ENCODE measurements around the gene LDB2. TPM values are rescaled to one million over a fixed set of nuclear protein-coding genes. Genes with fewer than 3 reads are reported as not detected.

LDB2 gene
- total and polyA plus RNA-seq, 2 donors (not counting 1 experiment from before 2014, with no cell fraction given): 41.6 to 78.3 TPM

- no peaks in the 10 kb centered on the region for H3K36me3 ChIP-seq (ENCODE audit: control insufficient read depth, insufficient read depth, low read length)
- H3K9ac ChIP-seq (ENCODE audit: insufficient read depth, low read length): no peak overlapping the region
- no peaks in the 10 kb centered on the region for H3K27me3 ChIP-seq (ENCODE audit: control insufficient read depth, insufficient read depth, low read length)
- H3K79me2 ChIP-seq (ENCODE audit: control insufficient read depth, insufficient read depth, low read length): no peaks in the 10 kb centered on the region
- H3K4me1 ChIP-seq (ENCODE audit: control insufficient read depth, extremely low read depth, insufficient read depth, low read length): no peaks in the 10 kb centered on the region
- H4K20me1 ChIP-seq (ENCODE audit: control insufficient read depth, extremely low read depth, insufficient read depth, low read length): no peaks in the 10 kb centered on the region
- no peak overlapping the region for H3K27ac ChIP-seq (ENCODE audit: insufficient read depth, low read length)
- peak overlapping the region; percentile 37 for H2AFZ ChIP-seq (ENCODE audit: low read length)
- H3K4me3 ChIP-seq (replicated peaks in 1 of 4; ENCODE audit: control extremely low read depth in 1 of 4, insufficient read depth in 1 of 4, low read depth in 3 of 4, low read length in 4 of 4): peak overlapping the region in 1 of 4 experiments; percentile 20
- no peaks in the 10 kb centered on the region for H3K9me3 ChIP-seq (ENCODE audit: control insufficient read depth, insufficient read depth, low read depth, low read length)
- TF ChIP-seq CTCF (conservative IDR thresholded peaks at IDR 0.05 in 1 of 2, IDR thresholded peaks at IDR 0.05 in 1 of 2; ENCODE audit: low read depth in 1 of 2, low read length in 2 of 2): no peak
- TF ChIP-seq EZH2 (IDR thresholded peaks at IDR 0.05; ENCODE audit: low read length, missing control alignments): no peak
- H3K4me2 ChIP-seq (ENCODE audit: extremely low read depth, insufficient read depth, low read length): peak overlapping the region; percentile 56
- DNase-seq (ENCODE audit: low read depth in 2 of 2): peak in 1 of 2 donors; percentile 10
Observed at GRCh38 chr4:16617011-16617410, 281.4 kb downstream of the LDB2 start.

GRCh38 chr4:16609170-16609758 lies 289.2 kb downstream of the LDB2 start:
- Histone ChIP-seq H4K20me1 (ENCODE audit: control insufficient read depth, extremely low read depth, insufficient read depth, low read length) (no peaks in the 10 kb centered on the region), H3K27me3 (ENCODE audit: control insufficient read depth, insufficient read depth, low read length) (no peaks in the 10 kb centered on the region), H3K9ac (ENCODE audit: insufficient read depth, low read length) (no peak overlapping the region), H3K4me2 (ENCODE audit: extremely low read depth, insufficient read depth, low read length) (no peak overlapping the region), H3K27ac (ENCODE audit: insufficient read depth, low read length) (no peak overlapping the region), H3K4me3 (replicated peaks in 1 of 4; ENCODE audit: control extremely low read depth in 1 of 4, insufficient read depth in 1 of 4, low read depth in 3 of 4, low read length in 4 of 4) (no peak overlapping the region), H3K9me3 (ENCODE audit: control insufficient read depth, insufficient read depth, low read depth, low read length) (no peaks in the 10 kb centered on the region), H2AFZ (ENCODE audit: low read length) (no peak overlapping the region), H3K79me2 (ENCODE audit: control insufficient read depth, insufficient read depth, low read length) (no peaks in the 10 kb centered on the region), H3K4me1 (ENCODE audit: control insufficient read depth, extremely low read depth, insufficient read depth, low read length) (no peaks in the 10 kb centered on the region), H3K36me3 (ENCODE audit: control insufficient read depth, insufficient read depth, low read length) (no peaks in the 10 kb centered on the region)
- DNase-seq (ENCODE audit: low read depth in 2 of 2): no peak
- TF ChIP-seq EZH2 (IDR thresholded peaks at IDR 0.05; ENCODE audit: low read length, missing control alignments) (no peak), CTCF (conservative IDR thresholded peaks at IDR 0.05 in 1 of 2, IDR thresholded peaks at IDR 0.05 in 1 of 2; ENCODE audit: low read depth in 1 of 2, low read length in 2 of 2) (no peak)

GRCh38 chr4:16608611-16609125 lies 289.8 kb downstream of the LDB2 start:
- Histone ChIP-seq H3K79me2 (ENCODE audit: control insufficient read depth, insufficient read depth, low read length) (no peaks in the 10 kb centered on the region), H3K9me3 (ENCODE audit: control insufficient read depth, insufficient read depth, low read depth, low read length) (no peaks in the 10 kb centered on the region)
- TF ChIP-seq EZH2 (IDR thresholded peaks at IDR 0.05; ENCODE audit: low read length, missing control alignments) (no peak), CTCF (conservative IDR thresholded peaks at IDR 0.05 in 1 of 2, IDR thresholded peaks at IDR 0.05 in 1 of 2; ENCODE audit: low read depth in 1 of 2, low read length in 2 of 2) (no peak)

More at GRCh38 chr4:16608611-16609125, 289.8 kb downstream of the LDB2 start:
- H3K4me3 ChIP-seq (replicated peaks in 1 of 4; ENCODE audit: control extremely low read depth in 1 of 4, insufficient read depth in 1 of 4, low read depth in 3 of 4, low read length in 4 of 4): no peak overlapping the region
- no peak overlapping the region for H3K27ac ChIP-seq (ENCODE audit: insufficient read depth, low read length)
- no peaks in the 10 kb centered on the region for H3K36me3 ChIP-seq (ENCODE audit: control insufficient read depth, insufficient read depth, low read length)
- no peak overlapping the region for H2AFZ ChIP-seq (ENCODE audit: low read length)
- no peaks in the 10 kb centered on the region for H3K4me1 ChIP-seq (ENCODE audit: control insufficient read depth, extremely low read depth, insufficient read depth, low read length)
- DNase-seq (ENCODE audit: low read depth in 2 of 2): no peak
- no peak overlapping the region for H3K4me2 ChIP-seq (ENCODE audit: extremely low read depth, insufficient read depth, low read length)
- no peaks in the 10 kb centered on the region for H3K27me3 ChIP-seq (ENCODE audit: control insufficient read depth, insufficient read depth, low read length)
- no peaks in the 10 kb centered on the region for H4K20me1 ChIP-seq (ENCODE audit: control insufficient read depth, extremely low read depth, insufficient read depth, low read length)
- no peak overlapping the region for H3K9ac ChIP-seq (ENCODE audit: insufficient read depth, low read length)
